WTC11 (cell line): ENCODE results near the gene WDR87. TPM values are rescaled to one million over a fixed set of nuclear protein-coding genes. Genes with fewer than 3 reads are reported as not detected.

ENCODE experiments used
- ATAC-seq: fragments of 200-7000 bp; cut with Tn5 transposase; 2 replicates; pipeline ENCODE4 v1.10.0; 2021; ENCODE audit warnings: mild to moderate bottlenecking, moderate library complexity
- CTCF ChIA-PET: fragments of 300-600 bp; sonication (Branson Sonifier 250); formaldehyde crosslinking; loops from one replicate; lab custom pipeline; 2021; ENCODE audit warnings: antibody characterized with exemption; lab: Charles Lee
- POLR2A ChIA-PET: fragments of 350-600 bp; sonication (Branson Sonifier 250); formaldehyde crosslinking; loops from one replicate; lab custom pipeline; 2021; ENCODE audit warnings: antibody characterized with exemption; lab: Charles Lee
- DNase-seq: peaks from one replicate; pipeline ENCODE4 v3.0.0; 2021; ENCODE audit warnings: low spot score
- H3K27ac Mint-ChIP-seq: 2 replicates; pipeline ENCODE4 v1.8.0; 2021; ENCODE audit warnings: mixed read lengths
- H3K27me3 Mint-ChIP-seq: 2 replicates; pipeline ENCODE4 v1.8.0; 2021; ENCODE audit warnings: low read depth, mild to moderate bottlenecking, moderate library complexity, mixed read lengths
- H3K36me3 Mint-ChIP-seq: 2 replicates; pipeline ENCODE4 v1.8.0; 2021; ENCODE audit warnings: mixed read lengths
- H3K4me1 Mint-ChIP-seq: 2 replicates; pipeline ENCODE4 v1.8.0; 2022; ENCODE audit warnings: mixed read lengths
- H3K4me3 Mint-ChIP-seq: 2 replicates; pipeline ENCODE4 v1.8.0; 2021; ENCODE audit warnings: mild to moderate bottlenecking, moderate library complexity, mixed read lengths
- H3K9me3 Mint-ChIP-seq: 2 replicates; pipeline ENCODE4 v1.8.0; 2021; ENCODE audit warnings: mixed read lengths
- ARID4B ChIP-seq: sonication (generic); formaldehyde crosslinking; IDR thresholded peaks from 2 replicates; pipeline ENCODE4 v1.8.0; 2023; ENCODE audit warnings: missing genetic modification reagents, mild to moderate bottlenecking, borderline replicate concordance
- CBFB ChIP-seq: sonication (generic); formaldehyde crosslinking; IDR thresholded peaks from 2 replicates; pipeline ENCODE4 v1.8.1; 2022; ENCODE audit warnings: mild to moderate bottlenecking, low read depth, missing genetic modification reagents
- CREM ChIP-seq: sonication (generic); formaldehyde crosslinking; IDR thresholded peaks from 2 replicates; pipeline ENCODE4 v1.8.1; 2022; ENCODE audit warnings: mild to moderate bottlenecking, missing genetic modification reagents, moderate library complexity
- E2F5 ChIP-seq: sonication (generic); formaldehyde crosslinking; IDR thresholded peaks from 2 replicates; pipeline ENCODE4 v1.8.1; 2022; ENCODE audit warnings: mild to moderate bottlenecking, moderate library complexity, missing genetic modification reagents
- EMX1 ChIP-seq: fragments of 250-450 bp; sonication (Bioruptor Pico); IDR thresholded peaks from 2 replicates; pipeline ENCODE4 v1.8.0; 2021; ENCODE audit warnings: mild to moderate bottlenecking
- GTF2I ChIP-seq: fragments of 250-450 bp; sonication (Bioruptor Pico); conservative IDR thresholded peaks from 2 replicates; pipeline ENCODE4 v1.4.0; 2021; ENCODE audit warnings: mild to moderate bottlenecking
- KAT7 ChIP-seq: sonication (generic); formaldehyde crosslinking; IDR thresholded peaks from 2 replicates; pipeline ENCODE4 v1.8.1; 2023; ENCODE audit warnings: missing genetic modification reagents, mild to moderate bottlenecking, borderline replicate concordance
- MAX ChIP-seq: sonication (generic); formaldehyde crosslinking; IDR thresholded peaks from 2 replicates; pipeline ENCODE4 v1.8.0; 2022; ENCODE audit warnings: mild to moderate bottlenecking, missing genetic modification reagents
- NFE2L1 ChIP-seq: sonication (generic); formaldehyde crosslinking; IDR thresholded peaks from 2 replicates; pipeline ENCODE4 v1.8.1; 2023; ENCODE audit warnings: missing genetic modification reagents
- RORB ChIP-seq: fragments of 250-450 bp; sonication (Bioruptor Pico); IDR thresholded peaks from 2 replicates; pipeline ENCODE4 v1.9.0; 2021; ENCODE audit warnings: mild to moderate bottlenecking
- SP1 ChIP-seq: sonication (generic); formaldehyde crosslinking; conservative IDR thresholded peaks from 2 replicates; pipeline ENCODE4 v1.8.1; 2022; ENCODE audit warnings: missing genetic modification reagents
- TCF7 ChIP-seq: sonication (generic); formaldehyde crosslinking; IDR thresholded peaks from 2 replicates; pipeline ENCODE4 v1.8.0; 2022; ENCODE audit warnings: mild to moderate bottlenecking, low read depth, missing genetic modification reagents, moderate library complexity
- TEAD1 ChIP-seq: sonication (generic); formaldehyde crosslinking; IDR thresholded peaks from 2 replicates; pipeline ENCODE4 v1.8.0; 2022; ENCODE audit warnings: mild to moderate bottlenecking, missing genetic modification reagents
- TEAD4 ChIP-seq: sonication (generic); formaldehyde crosslinking; IDR thresholded peaks from 2 replicates; pipeline ENCODE4 v1.8.0; 2022; ENCODE audit warnings: mild to moderate bottlenecking, missing genetic modification reagents
- TP53 ChIP-seq: sonication (generic); formaldehyde crosslinking; IDR thresholded peaks from 2 replicates; pipeline ENCODE4 v1.8.1; 2023; ENCODE audit warnings: mild to moderate bottlenecking, missing genetic modification reagents
- ZMAT4 ChIP-seq: fragments of 250-450 bp; sonication (Bioruptor Pico); IDR thresholded peaks from 2 replicates; pipeline ENCODE4 v1.9.0; 2021; ENCODE audit warnings: mild to moderate bottlenecking
- ZNF219 ChIP-seq: sonication (generic); formaldehyde crosslinking; IDR thresholded peaks from 2 replicates; pipeline ENCODE4 v1.8.0; 2023; ENCODE audit warnings: missing genetic modification reagents, mild to moderate bottlenecking, borderline replicate concordance
- ZNF317 ChIP-seq: sonication (generic); formaldehyde crosslinking; IDR thresholded peaks from 2 replicates; pipeline ENCODE4 v1.8.1; 2023; ENCODE audit warnings: low read depth, mild to moderate bottlenecking, moderate library complexity, missing genetic modification reagents, borderline replicate concordance
- ZNF425 ChIP-seq: fragments of 250-450 bp; sonication (Bioruptor Pico); conservative IDR thresholded peaks from 2 replicates; pipeline ENCODE4 v1.9.0; 2021; ENCODE audit warnings: mild to moderate bottlenecking
- total RNA-seq: library from RNA; stranded (reverse); gene quantifications from 3 replicates; pipeline ENCODE4 v1.2.3, GENCODE V29; 2021
- TF ChIP-seq, protein P1 (sequence below): sonication (generic); formaldehyde crosslinking; IDR thresholded peaks from 2 replicates; pipeline ENCODE4 v1.8.0; 2022; ENCODE audit warnings: mild to moderate bottlenecking, missing genetic modification reagents
- TF ChIP-seq, protein P2 (sequence below): sonication (generic); formaldehyde crosslinking; IDR thresholded peaks from 2 replicates; pipeline ENCODE4 v1.8.1; 2023; ENCODE audit warnings: mild to moderate bottlenecking, missing genetic modification reagents, borderline replicate concordance

The WDR87 gene
- total RNA-seq, 1 experiment from 2014 or later = not detected

- POLR2A ChIA-PET = interaction anchor here (0.6 to 2.3 kb wide), 9 partner anchors 9 to 210 kb away, joined by 3 to 31 read pairs (median 3); partner anchors contain the start of genes SIPA1L3 and WDR87
- CTCF ChIA-PET = interaction anchor here (0.6 to 4.9 kb wide), 16 partner anchors 8 to 212 kb away, joined by 3 to 38 read pairs (median 4); partner anchors contain the start of genes SIPA1L3, WDR87 and ZNF607
- H3K4me1 Mint-ChIP-seq = peaks cover 60% of the 10 kb centered on the region
- H3K36me3 Mint-ChIP-seq = peaks cover 30% of the 10 kb centered on the region
- H3K4me3 Mint-ChIP-seq = peak overlapping the region; percentile 60
- ATAC-seq = peak; percentile 64
- peaks cover 29% of the 10 kb centered on the region for H3K9me3 Mint-ChIP-seq
- H3K27ac Mint-ChIP-seq = peak overlapping the region; percentile 91
- peak; percentile 69 for DNase-seq
- no peaks in the 10 kb centered on the region; the same call in 1 of the 2 replicates for H3K27me3 Mint-ChIP-seq
- peak; percentile 59; the same call in 1 of the 2 replicates for TF ChIP-seq ZNF219 (CRISPR knock-in tag)
- TF ChIP-seq NFE2L1 (CRISPR knock-in tag) = no peak
- peak; percentile 71 for TF ChIP-seq TP53
- peak; percentile 95 for TF ChIP-seq MAX (CRISPR knock-in tag)
- 0 out of 2 replicates have a peak, but pooled peaks have one; percentile 22 for TF ChIP-seq SP1
- no peak for TF ChIP-seq ZNF425 (CRISPR knock-in tag)
- no peak for TF ChIP-seq CBFB (CRISPR knock-in tag)
- TF ChIP-seq TCF7 (CRISPR knock-in tag) = no peak
- TF ChIP-seq, protein P1, sequence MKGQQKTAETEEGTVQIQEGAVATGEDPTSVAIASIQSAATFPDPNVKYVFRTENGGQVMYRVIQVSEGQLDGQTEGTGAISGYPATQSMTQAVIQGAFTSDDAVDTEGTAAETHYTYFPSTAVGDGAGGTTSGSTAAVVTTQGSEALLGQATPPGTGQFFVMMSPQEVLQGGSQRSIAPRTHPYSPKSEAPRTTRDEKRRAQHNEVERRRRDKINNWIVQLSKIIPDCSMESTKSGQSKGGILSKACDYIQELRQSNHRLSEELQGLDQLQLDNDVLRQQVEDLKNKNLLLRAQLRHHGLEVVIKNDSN = peak; percentile 82
- no peak for TF ChIP-seq KAT7 (CRISPR knock-in tag)
- no peak for TF ChIP-seq ZNF317 (CRISPR knock-in tag)
- TF ChIP-seq RORB (CRISPR knock-in tag) = no peak
- TF ChIP-seq, protein P2, sequence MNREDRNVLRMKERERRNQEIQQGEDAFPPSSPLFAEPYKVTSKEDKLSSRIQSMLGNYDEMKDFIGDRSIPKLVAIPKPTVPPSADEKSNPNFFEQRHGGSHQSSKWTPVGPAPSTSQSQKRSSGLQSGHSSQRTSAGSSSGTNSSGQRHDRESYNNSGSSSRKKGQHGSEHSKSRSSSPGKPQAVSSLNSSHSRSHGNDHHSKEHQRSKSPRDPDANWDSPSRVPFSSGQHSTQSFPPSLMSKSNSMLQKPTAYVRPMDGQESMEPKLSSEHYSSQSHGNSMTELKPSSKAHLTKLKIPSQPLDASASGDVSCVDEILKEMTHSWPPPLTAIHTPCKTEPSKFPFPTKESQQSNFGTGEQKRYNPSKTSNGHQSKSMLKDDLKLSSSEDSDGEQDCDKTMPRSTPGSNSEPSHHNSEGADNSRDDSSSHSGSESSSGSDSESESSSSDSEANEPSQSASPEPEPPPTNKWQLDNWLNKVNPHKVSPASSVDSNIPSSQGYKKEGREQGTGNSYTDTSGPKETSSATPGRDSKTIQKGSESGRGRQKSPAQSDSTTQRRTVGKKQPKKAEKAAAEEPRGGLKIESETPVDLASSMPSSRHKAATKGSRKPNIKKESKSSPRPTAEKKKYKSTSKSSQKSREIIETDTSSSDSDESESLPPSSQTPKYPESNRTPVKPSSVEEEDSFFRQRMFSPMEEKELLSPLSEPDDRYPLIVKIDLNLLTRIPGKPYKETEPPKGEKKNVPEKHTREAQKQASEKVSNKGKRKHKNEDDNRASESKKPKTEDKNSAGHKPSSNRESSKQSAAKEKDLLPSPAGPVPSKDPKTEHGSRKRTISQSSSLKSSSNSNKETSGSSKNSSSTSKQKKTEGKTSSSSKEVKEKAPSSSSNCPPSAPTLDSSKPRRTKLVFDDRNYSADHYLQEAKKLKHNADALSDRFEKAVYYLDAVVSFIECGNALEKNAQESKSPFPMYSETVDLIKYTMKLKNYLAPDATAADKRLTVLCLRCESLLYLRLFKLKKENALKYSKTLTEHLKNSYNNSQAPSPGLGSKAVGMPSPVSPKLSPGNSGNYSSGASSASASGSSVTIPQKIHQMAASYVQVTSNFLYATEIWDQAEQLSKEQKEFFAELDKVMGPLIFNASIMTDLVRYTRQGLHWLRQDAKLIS = no peak
- TF ChIP-seq E2F5 = 0 out of 2 replicates have a peak, but pooled peaks have one; percentile 53
- TF ChIP-seq TEAD1 (CRISPR knock-in tag) = peak; percentile 99
- no peak for TF ChIP-seq ZMAT4 (CRISPR knock-in tag)
- TF ChIP-seq CREM (CRISPR knock-in tag) = 0 out of 2 replicates have a peak, but pooled peaks have one; percentile 32
- TF ChIP-seq GTF2I = no peak
- TF ChIP-seq EMX1 (CRISPR knock-in tag) = no peak
- TF ChIP-seq TEAD4 = peak; percentile 93
- TF ChIP-seq ARID4B (CRISPR knock-in tag) = peak; percentile 71; the same call in 1 of the 2 replicates
Observed at GRCh38 chr19:37931881-37932655, 25.7 kb upstream of the WDR87 start.
